ENCODE measurements around the gene TRIO.

Gene TRIO

DNA sequence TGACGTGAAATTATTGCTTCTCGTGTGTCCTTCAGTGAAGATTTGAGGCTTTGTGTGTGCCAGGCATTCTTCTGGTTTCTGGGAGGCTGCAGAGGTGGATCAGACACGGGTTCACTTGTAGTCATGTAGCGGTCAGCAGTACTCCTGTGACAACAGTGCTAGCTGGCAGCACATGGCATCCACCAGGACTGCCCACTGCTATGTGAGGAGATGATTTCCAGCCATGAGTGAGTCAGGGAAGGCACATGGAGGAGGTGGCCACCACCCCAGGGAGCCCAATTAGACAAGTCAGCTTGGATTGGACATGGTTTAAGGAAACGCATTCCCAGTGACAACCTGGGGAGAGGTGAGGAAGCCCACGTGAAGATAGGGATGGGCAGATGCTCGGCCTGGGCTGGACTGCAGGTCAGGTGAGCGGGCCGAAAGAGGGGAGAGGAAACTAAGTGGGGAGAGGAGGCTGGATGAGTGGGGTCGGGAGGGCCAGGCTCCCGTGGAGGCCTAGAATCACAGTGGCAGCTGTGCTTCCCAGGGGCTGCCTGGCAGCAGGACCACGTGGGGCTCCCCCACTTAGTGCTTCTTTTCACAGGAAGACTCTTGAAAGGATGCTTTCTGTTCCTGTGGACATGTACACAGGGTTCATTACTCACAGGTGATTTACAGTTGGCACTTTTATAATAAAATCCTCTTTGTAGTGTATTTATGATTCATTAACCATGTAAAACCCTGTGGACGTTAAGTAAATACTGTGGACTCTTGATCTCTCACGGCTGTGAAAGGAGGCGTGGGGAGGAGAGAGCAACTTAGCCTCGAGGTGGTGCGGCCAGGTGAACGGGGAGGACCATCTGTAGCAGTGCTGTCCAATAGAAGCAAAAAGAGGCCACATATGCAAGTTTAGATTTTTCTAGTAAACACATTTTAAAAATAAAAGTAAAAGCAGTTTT, 358.5 kb downstream of the TRIO start:
- TF ChIP-seq ZFP30 (CRISPR knock-in tag; IDR thresholded peaks at IDR 0.05) (no peak), OSR1 (CRISPR knock-in tag; IDR thresholded peaks at IDR 0.05) (no peak), ISL1 (CRISPR knock-in tag; IDR thresholded peaks at IDR 0.05) (no peak), TCF4 (CRISPR knock-in tag; IDR thresholded peaks at IDR 0.05; ENCODE audit: borderline replicate concordance) (no peak), ZNF565 (CRISPR knock-in tag; conservative IDR thresholded peaks at IDR 0.05; ENCODE audit: low read depth) (no peak), CSDC2 (CRISPR knock-in tag; IDR thresholded peaks at IDR 0.05) (no peak), ARNTL (CRISPR knock-in tag; IDR thresholded peaks at IDR 0.05; ENCODE audit: borderline replicate concordance, low read depth) (no peak), ZFP3 (CRISPR knock-in tag; IDR thresholded peaks at IDR 0.05) (no peak), RARB (CRISPR knock-in tag; IDR thresholded peaks at IDR 0.05) (no peak), PPARA (CRISPR knock-in tag; IDR thresholded peaks at IDR 0.05; ENCODE audit: borderline replicate concordance) (no peak), ESRRG (CRISPR knock-in tag; IDR thresholded peaks at IDR 0.05) (no peak)
- TF ChIP-seq, protein P1, sequence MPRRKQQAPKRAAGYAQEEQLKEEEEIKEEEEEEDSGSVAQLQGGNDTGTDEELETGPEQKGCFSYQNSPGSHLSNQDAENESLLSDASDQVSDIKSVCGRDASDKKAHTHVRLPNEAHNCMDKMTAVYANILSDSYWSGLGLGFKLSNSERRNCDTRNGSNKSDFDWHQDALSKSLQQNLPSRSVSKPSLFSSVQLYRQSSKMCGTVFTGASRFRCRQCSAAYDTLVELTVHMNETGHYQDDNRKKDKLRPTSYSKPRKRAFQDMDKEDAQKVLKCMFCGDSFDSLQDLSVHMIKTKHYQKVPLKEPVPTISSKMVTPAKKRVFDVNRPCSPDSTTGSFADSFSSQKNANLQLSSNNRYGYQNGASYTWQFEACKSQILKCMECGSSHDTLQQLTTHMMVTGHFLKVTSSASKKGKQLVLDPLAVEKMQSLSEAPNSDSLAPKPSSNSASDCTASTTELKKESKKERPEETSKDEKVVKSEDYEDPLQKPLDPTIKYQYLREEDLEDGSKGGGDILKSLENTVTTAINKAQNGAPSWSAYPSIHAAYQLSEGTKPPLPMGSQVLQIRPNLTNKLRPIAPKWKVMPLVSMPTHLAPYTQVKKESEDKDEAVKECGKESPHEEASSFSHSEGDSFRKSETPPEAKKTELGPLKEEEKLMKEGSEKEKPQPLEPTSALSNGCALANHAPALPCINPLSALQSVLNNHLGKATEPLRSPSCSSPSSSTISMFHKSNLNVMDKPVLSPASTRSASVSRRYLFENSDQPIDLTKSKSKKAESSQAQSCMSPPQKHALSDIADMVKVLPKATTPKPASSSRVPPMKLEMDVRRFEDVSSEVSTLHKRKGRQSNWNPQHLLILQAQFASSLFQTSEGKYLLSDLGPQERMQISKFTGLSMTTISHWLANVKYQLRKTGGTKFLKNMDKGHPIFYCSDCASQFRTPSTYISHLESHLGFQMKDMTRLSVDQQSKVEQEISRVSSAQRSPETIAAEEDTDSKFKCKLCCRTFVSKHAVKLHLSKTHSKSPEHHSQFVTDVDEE (CRISPR knock-in tag; IDR thresholded peaks at IDR 0.05) = no peak
- TF ChIP-seq, protein P2, sequence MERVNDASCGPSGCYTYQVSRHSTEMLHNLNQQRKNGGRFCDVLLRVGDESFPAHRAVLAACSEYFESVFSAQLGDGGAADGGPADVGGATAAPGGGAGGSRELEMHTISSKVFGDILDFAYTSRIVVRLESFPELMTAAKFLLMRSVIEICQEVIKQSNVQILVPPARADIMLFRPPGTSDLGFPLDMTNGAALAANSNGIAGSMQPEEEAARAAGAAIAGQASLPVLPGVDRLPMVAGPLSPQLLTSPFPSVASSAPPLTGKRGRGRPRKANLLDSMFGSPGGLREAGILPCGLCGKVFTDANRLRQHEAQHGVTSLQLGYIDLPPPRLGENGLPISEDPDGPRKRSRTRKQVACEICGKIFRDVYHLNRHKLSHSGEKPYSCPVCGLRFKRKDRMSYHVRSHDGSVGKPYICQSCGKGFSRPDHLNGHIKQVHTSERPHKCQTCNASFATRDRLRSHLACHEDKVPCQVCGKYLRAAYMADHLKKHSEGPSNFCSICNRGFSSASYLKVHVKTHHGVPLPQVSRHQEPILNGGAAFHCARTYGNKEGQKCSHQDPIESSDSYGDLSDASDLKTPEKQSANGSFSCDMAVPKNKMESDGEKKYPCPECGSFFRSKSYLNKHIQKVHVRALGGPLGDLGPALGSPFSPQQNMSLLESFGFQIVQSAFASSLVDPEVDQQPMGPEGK (CRISPR knock-in tag; IDR thresholded peaks at IDR 0.05; ENCODE audit: borderline replicate concordance) = no peak
- no peak for ATAC-seq

DNA sequence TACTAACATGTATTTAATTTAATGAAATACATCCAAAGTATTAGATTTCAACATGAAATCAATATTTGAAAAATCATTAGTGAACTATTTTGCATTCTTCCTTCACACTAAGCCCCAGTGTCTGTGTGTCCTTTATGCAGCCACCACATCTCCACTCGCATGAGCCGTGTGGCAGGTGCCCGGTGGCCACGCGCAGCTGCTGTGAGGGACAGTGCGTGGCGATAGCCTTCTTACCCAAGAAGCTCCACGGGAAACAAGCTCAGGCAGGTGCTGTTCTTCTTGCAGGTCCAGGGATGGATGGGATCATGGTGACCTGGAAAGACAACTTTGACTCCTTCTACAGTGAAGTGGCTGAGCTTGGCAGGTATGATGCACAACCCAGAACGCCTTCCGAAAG, 359.1 kb downstream of the TRIO start:
- ATAC-seq = no peak
- TF ChIP-seq SNAI2 (CRISPR knock-in tag; IDR thresholded peaks at IDR 0.05) (no peak), CSDC2 (CRISPR knock-in tag; IDR thresholded peaks at IDR 0.05) (no peak), OSR1 (CRISPR knock-in tag; IDR thresholded peaks at IDR 0.05) (no peak), ARNTL (CRISPR knock-in tag; IDR thresholded peaks at IDR 0.05; ENCODE audit: borderline replicate concordance, low read depth) (no peak), GLIS3 (CRISPR knock-in tag; IDR thresholded peaks at IDR 0.05) (no peak), RARB (CRISPR knock-in tag; IDR thresholded peaks at IDR 0.05) (no peak), TOX (CRISPR knock-in tag; IDR thresholded peaks at IDR 0.05; ENCODE audit: borderline replicate concordance) (no peak), BACH2 (CRISPR knock-in tag; IDR thresholded peaks at IDR 0.05; ENCODE audit: borderline replicate concordance) (no peak), ZFP3 (CRISPR knock-in tag; IDR thresholded peaks at IDR 0.05) (no peak), ESRRG (CRISPR knock-in tag; IDR thresholded peaks at IDR 0.05) (no peak), TCF4 (CRISPR knock-in tag; IDR thresholded peaks at IDR 0.05; ENCODE audit: borderline replicate concordance) (no peak), ZFP30 (CRISPR knock-in tag; IDR thresholded peaks at IDR 0.05) (no peak), ZNF70 (CRISPR knock-in tag; IDR thresholded peaks at IDR 0.05) (no peak)
- TF ChIP-seq, protein P2 (CRISPR knock-in tag; IDR thresholded peaks at IDR 0.05; ENCODE audit: borderline replicate concordance) = no peak
- TF ChIP-seq, protein P3, sequence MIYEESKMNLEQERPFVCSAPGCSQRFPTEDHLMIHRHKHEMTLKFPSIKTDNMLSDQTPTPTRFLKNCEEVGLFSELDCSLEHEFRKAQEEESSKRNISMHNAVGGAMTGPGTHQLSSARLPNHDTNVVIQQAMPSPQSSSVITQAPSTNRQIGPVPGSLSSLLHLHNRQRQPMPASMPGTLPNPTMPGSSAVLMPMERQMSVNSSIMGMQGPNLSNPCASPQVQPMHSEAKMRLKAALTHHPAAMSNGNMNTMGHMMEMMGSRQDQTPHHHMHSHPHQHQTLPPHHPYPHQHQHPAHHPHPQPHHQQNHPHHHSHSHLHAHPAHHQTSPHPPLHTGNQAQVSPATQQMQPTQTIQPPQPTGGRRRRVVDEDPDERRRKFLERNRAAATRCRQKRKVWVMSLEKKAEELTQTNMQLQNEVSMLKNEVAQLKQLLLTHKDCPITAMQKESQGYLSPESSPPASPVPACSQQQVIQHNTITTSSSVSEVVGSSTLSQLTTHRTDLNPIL (CRISPR knock-in tag; IDR thresholded peaks at IDR 0.05; ENCODE audit: low read depth) = no peak
- TF ChIP-seq, protein P1 (CRISPR knock-in tag; IDR thresholded peaks at IDR 0.05) = no peak
- TF ChIP-seq, protein P4, sequence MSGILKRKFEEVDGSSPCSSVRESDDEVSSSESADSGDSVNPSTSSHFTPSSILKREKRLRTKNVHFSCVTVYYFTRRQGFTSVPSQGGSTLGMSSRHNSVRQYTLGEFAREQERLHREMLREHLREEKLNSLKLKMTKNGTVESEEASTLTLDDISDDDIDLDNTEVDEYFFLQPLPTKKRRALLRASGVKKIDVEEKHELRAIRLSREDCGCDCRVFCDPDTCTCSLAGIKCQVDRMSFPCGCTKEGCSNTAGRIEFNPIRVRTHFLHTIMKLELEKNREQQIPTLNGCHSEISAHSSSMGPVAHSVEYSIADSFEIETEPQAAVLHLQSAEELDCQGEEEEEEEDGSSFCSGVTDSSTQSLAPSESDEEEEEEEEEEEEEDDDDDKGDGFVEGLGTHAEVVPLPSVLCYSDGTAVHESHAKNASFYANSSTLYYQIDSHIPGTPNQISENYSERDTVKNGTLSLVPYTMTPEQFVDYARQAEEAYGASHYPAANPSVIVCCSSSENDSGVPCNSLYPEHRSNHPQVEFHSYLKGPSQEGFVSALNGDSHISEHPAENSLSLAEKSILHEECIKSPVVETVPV (CRISPR knock-in tag; IDR thresholded peaks at IDR 0.05) = no peak
